NCI-H2107 treated with DMSO at 0.1 percent for 48 hours (cell line): ENCODE data around the gene KIFC1.

Experiments used
- DNase-seq: peaks from one replicate; lab custom pipeline; 2025; ENCODE audit not compliant: unreplicated experiment; lab: John Stamatoyannopoulos, UW

KIFC1 gene

GRCh38 chr6:33410050-33410710 lies 18.6 kb downstream of the KIFC1 start:
- peak; percentile 77 for DNase-seq

DNA sequence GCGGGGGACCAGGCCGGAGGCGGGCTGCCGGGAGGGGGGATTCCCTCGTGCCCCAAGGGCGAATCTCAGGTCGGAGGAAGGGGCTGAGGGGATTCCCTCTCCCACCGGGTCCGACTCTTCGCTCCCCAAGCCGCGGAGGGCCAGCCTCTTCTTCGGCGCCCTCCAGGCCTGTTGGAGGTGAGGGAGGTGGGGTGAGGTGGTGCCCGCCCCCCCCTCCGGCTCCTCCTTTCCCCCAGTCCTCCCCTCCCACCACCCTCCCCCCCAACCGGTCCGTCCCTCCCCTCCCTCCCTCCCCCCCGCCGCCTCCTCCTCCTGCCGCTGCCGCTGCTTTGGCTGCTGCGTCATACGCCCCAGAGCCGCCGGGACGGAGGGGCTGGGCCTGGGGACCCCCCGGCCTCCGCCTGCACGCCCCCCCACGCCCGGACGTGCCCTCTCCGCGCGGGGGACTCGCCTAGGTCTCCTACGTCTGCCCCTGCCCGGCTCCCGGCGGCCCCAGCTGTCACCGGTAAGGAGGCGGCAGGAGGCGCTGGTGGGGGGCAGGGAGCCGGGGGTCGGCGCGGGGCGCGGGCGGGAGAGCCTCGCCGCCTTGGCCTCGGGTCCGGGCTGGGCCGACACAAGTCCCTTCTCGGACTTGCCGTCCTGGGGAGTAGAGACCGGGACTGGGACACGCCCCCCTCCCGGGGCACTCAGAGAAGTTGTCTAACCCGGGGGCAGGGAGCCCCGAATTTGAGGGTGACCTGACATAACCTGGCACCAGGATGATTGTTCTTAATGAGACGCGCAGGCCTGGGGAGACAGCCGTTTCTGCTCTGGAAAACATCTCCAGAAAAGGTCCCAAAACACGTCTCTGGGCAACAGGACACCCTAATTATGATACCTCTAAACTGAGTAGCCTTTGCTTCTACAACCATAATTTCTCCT lies 19.3 kb downstream of the KIFC1 start, which contains the start of gene PHF1:
Gene PHF1 (plus strand): TSS at position 304 of the 921 bp plus-strand sequence. CDS start 1,250 bp downstream, outside the sequence.
- DNase-seq: no peak

DNA sequence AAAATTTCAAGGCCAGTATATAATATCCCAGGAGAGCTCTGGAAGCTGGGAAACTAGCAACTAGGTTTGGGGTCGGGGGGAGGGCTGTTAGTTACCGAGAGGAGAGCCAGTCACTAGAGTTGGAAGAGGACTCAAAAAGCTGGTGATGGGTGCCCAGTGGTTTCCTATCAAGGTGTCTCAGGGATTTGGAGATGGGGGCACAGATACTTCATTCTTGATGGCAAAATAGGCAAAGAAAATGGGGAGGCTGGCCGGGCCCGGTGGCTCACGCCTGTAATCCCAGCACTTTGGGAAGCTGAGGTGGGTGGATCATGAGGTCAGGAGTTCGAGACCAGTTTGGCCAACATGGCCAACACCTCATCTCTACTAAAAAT lies 20.0 kb downstream of the KIFC1 start:
- DNase-seq: no peak

- DNase-seq: no peak
Measured at GRCh38 chr6:33412140-33413009, 20.8 kb downstream of the KIFC1 start.

DNA sequence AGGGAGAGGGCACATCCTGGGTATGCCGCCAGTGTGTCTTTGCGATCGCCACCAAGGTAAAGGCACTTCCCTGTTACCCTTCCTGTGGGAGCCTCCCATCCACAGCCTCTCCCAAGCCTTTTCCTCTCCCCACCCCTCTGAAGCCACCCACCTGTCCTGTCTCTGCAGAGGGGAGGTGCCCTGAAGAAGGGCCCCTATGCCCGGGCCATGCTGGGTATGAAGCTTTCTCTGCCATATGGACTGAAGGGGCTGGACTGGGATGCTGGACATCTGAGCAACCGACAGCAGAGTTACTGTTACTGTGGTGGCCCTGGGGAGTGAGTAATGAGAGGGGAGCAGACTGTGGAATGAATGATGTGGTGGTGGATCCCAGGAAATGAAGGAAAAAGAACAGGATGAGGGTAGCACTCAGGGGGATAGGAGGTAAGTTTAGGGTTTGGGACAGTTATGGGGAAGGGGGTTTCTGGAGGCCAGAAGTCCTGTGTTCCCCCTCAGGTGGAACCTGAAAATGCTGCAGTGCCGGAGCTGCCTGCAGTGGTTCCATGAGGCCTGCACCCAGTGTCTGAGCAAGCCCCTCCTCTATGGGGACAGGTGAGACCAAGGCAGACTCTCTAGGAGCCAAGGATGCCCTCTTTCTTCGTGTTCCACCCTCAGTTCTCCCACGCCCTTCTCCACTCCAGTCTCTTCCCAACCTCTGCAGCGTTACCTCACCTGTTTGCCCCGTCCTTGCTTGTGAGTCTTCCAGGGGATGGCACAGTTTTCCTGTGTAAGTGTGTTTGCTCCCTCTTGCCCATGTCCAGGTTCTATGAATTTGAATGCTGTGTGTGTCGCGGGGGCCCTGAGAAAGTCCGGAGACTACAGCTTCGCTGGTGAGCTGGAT lies 21.9 kb downstream of the KIFC1 start:
- no peak for DNase-seq

DNA sequence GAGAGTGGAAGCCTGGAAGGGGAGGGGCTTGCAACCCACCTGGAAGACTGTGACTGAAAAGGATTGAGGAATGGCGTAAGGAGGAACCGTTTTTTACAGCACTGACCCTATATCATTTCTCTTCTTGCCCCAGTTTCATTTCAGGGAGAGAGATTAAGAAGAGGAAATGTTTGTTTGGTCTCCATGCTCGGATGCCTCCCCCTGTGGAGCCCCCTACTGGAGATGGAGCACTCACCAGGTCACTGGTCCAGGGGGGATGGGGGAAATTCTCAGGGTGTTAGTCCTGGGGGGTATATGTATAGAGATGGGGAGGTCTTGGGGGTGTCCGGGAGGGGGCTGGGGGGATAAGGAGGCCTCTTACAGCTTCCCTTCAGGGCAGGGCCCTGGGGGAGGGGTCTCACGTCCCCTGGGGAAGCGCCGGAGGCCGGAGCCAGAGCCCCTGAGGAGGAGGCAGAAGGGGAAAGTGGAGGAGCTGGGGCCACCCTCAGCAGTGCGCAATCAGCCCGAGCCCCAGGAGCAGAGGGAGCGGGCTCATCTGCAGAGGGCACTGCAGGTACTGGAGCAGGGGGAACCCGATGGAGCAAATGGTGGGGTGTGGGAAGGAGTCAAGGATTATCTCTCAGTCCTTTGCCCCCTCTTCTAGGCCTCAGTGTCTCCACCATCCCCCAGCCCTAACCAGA lies 23.1 kb downstream of the KIFC1 start:
- no peak for DNase-seq

DNA sequence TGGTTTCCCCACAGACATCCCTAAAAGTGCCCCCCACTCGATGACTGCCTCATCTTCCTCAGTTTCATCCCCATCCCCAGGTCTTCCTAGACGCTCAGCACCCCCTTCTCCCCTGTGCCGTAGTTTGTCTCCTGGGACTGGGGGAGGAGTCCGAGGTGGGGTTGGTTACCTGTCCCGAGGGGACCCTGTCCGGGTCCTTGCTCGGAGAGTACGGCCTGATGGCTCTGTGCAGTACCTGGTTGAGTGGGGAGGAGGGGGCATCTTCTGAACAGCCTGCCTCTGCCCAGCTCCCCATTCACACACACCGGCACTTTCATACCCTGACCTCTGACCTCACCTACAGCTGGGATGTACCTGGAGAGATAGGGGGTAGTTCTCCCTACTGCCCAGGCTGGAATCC lies 24.2 kb downstream of the KIFC1 start:
- no peak for DNase-seq

GRCh38 chr6:33416386-33417127 lies 24.9 kb downstream of the KIFC1 start:
- no peak for DNase-seq

- no peak for DNase-seq
Measured at GRCh38 chr6:33417128-33417902, 25.7 kb downstream of the KIFC1 start.

DNA sequence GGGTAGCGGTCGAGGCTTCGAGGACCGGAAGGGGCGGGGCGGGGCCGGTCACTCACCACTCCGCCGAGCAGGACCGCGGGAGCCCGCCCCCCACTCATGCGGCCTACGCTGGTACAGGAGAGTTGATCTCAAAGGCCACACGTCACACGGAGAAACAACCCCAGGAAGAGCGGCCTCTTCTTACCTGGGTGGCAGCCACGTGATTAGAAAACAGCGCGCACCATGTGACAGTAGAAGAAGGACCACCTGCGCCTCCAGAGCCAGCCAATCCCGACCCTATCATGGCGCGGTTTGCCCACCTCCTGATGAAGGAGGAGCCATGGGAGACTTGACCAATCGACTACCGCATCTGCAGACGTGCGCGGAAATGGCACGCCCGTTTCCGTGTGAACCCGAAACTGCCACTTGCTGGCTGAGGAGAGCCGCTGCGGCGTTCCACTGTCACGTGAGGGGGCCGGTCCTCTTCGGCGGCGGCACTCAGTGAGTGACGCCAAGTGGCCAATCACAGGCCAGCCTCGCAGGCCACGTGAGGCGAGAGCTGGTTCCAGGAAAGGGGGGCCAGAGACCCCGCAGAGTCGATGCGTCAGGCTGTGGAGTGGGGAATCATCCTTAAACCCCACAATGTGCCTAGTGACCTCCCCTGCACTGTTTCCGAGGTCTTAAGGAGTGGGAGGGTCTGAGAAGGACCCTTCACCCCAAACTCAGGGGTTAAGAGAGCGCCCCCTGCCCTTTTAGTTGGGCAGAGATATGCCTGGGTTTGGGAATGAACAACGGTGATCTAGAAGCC lies 26.5 kb downstream of the KIFC1 start, which contains the start of gene CUTA:
Gene CUTA (minus strand): TSS at position 205 of the 787 bp plus-strand sequence. CDS start 107 bp downstream, at position 98.
- DNase-seq: peak; percentile 91

DNA sequence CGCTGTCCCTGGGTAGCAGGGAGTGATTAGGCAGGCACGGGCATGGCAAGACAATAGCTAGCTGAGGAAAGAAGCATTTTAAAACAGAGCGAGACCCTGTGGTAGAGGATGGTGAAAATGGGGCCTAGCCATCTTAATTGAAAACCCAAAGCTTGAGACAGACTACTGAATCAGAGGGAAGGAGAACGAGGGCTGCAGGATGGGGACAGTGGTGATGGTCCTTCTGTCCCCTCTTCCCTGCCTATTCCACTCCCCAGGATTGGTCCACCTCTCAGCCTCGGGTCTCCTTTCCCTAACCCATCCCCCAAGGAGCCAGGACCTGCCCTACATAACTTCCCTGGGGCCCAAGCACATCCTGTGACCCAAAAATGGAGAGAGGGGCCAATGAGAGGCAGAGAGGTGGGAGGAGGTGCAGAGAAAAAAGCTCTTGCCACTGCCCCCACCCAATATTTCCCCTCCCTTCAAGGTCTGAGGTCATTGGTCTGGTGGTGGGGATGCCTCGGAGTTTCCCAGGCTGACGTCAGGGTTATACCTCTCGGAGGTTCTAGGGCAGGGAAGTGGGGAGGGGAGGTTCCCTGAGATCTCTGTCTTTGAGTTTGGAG lies 27.2 kb downstream of the KIFC1 start:
- no peak for DNase-seq

- no peak for DNase-seq
Measured at GRCh38 chr6:33419580-33420490, 28.2 kb downstream of the KIFC1 start, which contains the start of gene SYNGAP1. Gene SYNGAP1 (plus strand): TSS chr6:33420065. CDS start chr6:33420265, 200 bp downstream.

- DNase-seq: no peak
Measured at GRCh38 chr6:33420491-33421343, 29.1 kb downstream of the KIFC1 start.

- DNase-seq: no peak
Measured at GRCh38 chr6:33421344-33421643, 29.7 kb downstream of the KIFC1 start.

- no peak for DNase-seq
Measured at GRCh38 chr6:33423777-33424176, 32.2 kb downstream of the KIFC1 start.
